ENCODE results near the gene KIF26B. TPM values are rescaled to one million over a fixed set of nuclear protein-coding genes. Genes with fewer than 3 reads are reported as not detected.

Gene KIF26B
- total and polyA plus RNA-seq, 2 experiments from 2014 or later: 0.03 to 0.76 TPM

DNA sequence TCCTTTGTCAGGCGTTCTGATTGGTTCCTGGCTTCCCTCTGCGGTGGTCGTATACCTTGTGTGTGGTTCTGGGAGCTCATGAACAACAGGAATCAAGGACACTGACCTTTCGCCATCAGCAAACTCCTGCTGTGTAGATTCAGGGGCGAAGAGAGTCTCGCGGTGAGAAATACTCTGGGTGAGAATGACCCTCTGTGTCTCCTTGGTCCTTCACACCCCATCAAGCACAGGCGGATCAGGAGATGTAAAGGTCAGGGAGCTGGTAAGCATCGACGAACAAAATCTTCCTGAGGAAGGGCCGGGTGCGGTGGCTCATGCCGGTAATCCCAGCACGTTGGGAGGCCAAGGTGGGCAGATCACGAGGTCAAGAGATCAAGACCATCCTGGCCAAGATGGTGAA lies 207.2 kb downstream of the KIF26B start:
- no peak overlapping the region for H3K27ac ChIP-seq (ENCODE audit: low read depth)
- no peak for ATAC-seq
- no peaks in the 10 kb centered on the region for H3K36me3 Mint-ChIP-seq (ENCODE audit: low read depth)
- H3K27me3 Mint-ChIP-seq (ENCODE audit: insufficient read depth, low read depth, poor library complexity): peaks cover 3% of the 10 kb centered on the region
- no peak overlapping the region for H3K27ac Mint-ChIP-seq
- no peak overlapping the region for H3K4me3 Mint-ChIP-seq
- no peaks in the 10 kb centered on the region for H3K9me2 ChIP-seq (ENCODE audit: insufficient read depth)
- H2AFZ ChIP-seq: no peak overlapping the region
- DNase-seq (ENCODE audit: low spot score): no peak
- H3K36me3 ChIP-seq (ENCODE audit: insufficient read depth): no peaks in the 10 kb centered on the region
- no peak overlapping the region for H3K4me3 ChIP-seq
- H3K79me2 ChIP-seq (replicated peaks; ENCODE audit: insufficient read depth): no peaks in the 10 kb centered on the region
- TF ChIP-seq, protein P1, sequence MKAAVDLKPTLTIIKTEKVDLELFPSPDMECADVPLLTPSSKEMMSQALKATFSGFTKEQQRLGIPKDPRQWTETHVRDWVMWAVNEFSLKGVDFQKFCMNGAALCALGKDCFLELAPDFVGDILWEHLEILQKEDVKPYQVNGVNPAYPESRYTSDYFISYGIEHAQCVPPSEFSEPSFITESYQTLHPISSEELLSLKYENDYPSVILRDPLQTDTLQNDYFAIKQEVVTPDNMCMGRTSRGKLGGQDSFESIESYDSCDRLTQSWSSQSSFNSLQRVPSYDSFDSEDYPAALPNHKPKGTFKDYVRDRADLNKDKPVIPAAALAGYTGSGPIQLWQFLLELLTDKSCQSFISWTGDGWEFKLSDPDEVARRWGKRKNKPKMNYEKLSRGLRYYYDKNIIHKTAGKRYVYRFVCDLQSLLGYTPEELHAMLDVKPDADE (IDR thresholded peaks at IDR 0.05): no peak
- TF ChIP-seq, protein P2, sequence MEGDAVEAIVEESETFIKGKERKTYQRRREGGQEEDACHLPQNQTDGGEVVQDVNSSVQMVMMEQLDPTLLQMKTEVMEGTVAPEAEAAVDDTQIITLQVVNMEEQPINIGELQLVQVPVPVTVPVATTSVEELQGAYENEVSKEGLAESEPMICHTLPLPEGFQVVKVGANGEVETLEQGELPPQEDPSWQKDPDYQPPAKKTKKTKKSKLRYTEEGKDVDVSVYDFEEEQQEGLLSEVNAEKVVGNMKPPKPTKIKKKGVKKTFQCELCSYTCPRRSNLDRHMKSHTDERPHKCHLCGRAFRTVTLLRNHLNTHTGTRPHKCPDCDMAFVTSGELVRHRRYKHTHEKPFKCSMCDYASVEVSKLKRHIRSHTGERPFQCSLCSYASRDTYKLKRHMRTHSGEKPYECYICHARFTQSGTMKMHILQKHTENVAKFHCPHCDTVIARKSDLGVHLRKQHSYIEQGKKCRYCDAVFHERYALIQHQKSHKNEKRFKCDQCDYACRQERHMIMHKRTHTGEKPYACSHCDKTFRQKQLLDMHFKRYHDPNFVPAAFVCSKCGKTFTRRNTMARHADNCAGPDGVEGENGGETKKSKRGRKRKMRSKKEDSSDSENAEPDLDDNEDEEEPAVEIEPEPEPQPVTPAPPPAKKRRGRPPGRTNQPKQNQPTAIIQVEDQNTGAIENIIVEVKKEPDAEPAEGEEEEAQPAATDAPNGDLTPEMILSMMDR (conservative IDR thresholded peaks at IDR 0.05; ENCODE audit: low read depth in 2 of 2): no peak
- no peak for TF ChIP-seq JUNB (IDR thresholded peaks at IDR 0.05; ENCODE audit: unreplicated experiment)
- no peak for TF ChIP-seq EZH2phosphoT487 (IDR thresholded peaks at IDR 0.05; ENCODE audit: unreplicated experiment)
- TF ChIP-seq EZH2 (IDR thresholded peaks at IDR 0.05; ENCODE audit: low read depth, unreplicated experiment): no peak
- peaks cover 3% of the 10 kb centered on the region; the same call in 1 of the 3 replicates for H3K9me3 Mint-ChIP-seq
- no peaks in the 10 kb centered on the region for H4K20me1 ChIP-seq (replicated peaks; ENCODE audit: insufficient read depth)
- H3K4me2 ChIP-seq: no peak overlapping the region
- no peaks in the 10 kb centered on the region for H3K27me3 ChIP-seq (ENCODE audit: insufficient read depth)
- no peaks in the 10 kb centered on the region for H3F3A ChIP-seq (replicated peaks; ENCODE audit: low read depth)
- H3K4me1 ChIP-seq (ENCODE audit: insufficient read depth): no peaks in the 10 kb centered on the region
- no peaks in the 10 kb centered on the region for H3K4me1 Mint-ChIP-seq

DNA sequence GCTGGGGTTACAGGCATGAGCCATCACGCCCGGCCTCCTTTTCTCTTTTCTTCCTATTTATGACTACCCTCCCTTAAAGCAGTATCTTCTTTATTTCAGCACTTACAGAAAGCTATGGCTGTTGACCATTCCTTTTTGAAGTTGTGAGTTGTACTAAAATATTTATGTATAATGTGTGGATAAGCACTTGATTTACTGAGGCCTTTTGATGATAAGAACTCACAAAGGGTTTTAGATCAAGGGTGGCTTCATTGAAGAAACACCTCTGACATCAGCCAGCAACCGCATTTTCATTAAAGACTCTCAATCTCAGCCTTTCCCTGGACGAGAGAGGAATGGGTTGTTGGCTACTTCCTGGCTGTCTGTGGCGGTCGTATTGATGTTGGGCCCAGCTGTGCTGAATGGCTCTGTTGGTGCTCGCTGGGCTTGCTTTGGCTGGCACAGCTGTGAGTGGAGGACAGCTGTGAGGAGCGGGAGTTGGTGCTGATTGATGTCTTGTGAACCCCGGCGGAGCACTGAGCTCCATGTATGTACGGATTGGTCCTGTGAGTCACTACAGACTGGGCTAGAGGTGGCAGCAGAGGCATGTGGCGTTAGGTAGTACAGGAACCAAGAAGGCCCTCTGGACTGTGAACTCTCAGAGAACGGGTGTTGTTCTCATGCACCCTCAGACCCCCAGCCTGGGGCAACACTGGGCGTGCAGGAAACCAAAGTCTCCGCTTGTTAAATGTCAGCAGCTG lies 208.8 kb downstream of the KIF26B start:
- no peak overlapping the region for H3K4me2 ChIP-seq
- no peak overlapping the region for H3K27ac Mint-ChIP-seq

More for the DNA sequence above, 208.8 kb downstream of the KIF26B start:
- no peaks in the 10 kb centered on the region for H3K79me2 ChIP-seq (replicated peaks; ENCODE audit: insufficient read depth)
- H3K4me3 ChIP-seq: no peak overlapping the region
- H3K4me1 ChIP-seq (ENCODE audit: insufficient read depth): no peaks in the 10 kb centered on the region
- Mint-ChIP-seq H3K4me1 (no peaks in the 10 kb centered on the region), H3K27me3 (ENCODE audit: insufficient read depth, low read depth, poor library complexity) (peaks cover 3% of the 10 kb centered on the region), H3K4me3 (no peak overlapping the region), H3K9me3 (peaks cover 3% of the 10 kb centered on the region; the same call in 1 of the 3 replicates), H3K36me3 (ENCODE audit: low read depth) (no peaks in the 10 kb centered on the region)
- no peaks in the 10 kb centered on the region for H3K27me3 ChIP-seq (ENCODE audit: insufficient read depth)
- H3K27ac ChIP-seq (ENCODE audit: low read depth): no peak overlapping the region
- no peaks in the 10 kb centered on the region for H3K36me3 ChIP-seq (ENCODE audit: insufficient read depth)
- H3F3A ChIP-seq (replicated peaks; ENCODE audit: low read depth): no peaks in the 10 kb centered on the region
- no peak for DNase-seq (ENCODE audit: low spot score)
- no peak; the same call in 2 of the 3 replicates for ATAC-seq
- no peaks in the 10 kb centered on the region for H4K20me1 ChIP-seq (replicated peaks; ENCODE audit: insufficient read depth)
- H2AFZ ChIP-seq: no peak overlapping the region
- 0 out of 2 replicates have a peak, but pooled peaks cover 1% of the 10 kb centered on the region for H3K9me2 ChIP-seq (ENCODE audit: insufficient read depth)
- TF ChIP-seq, protein P2 (conservative IDR thresholded peaks at IDR 0.05; ENCODE audit: low read depth in 2 of 2): 0 out of 4 replicates have a peak, but pooled peaks of 1 of the 2 experiments have one; percentile 17
- no peak for TF ChIP-seq POLR2AphosphoS5 (IDR thresholded peaks at IDR 0.05; ENCODE audit: low read depth)
- TF ChIP-seq, protein P3, sequence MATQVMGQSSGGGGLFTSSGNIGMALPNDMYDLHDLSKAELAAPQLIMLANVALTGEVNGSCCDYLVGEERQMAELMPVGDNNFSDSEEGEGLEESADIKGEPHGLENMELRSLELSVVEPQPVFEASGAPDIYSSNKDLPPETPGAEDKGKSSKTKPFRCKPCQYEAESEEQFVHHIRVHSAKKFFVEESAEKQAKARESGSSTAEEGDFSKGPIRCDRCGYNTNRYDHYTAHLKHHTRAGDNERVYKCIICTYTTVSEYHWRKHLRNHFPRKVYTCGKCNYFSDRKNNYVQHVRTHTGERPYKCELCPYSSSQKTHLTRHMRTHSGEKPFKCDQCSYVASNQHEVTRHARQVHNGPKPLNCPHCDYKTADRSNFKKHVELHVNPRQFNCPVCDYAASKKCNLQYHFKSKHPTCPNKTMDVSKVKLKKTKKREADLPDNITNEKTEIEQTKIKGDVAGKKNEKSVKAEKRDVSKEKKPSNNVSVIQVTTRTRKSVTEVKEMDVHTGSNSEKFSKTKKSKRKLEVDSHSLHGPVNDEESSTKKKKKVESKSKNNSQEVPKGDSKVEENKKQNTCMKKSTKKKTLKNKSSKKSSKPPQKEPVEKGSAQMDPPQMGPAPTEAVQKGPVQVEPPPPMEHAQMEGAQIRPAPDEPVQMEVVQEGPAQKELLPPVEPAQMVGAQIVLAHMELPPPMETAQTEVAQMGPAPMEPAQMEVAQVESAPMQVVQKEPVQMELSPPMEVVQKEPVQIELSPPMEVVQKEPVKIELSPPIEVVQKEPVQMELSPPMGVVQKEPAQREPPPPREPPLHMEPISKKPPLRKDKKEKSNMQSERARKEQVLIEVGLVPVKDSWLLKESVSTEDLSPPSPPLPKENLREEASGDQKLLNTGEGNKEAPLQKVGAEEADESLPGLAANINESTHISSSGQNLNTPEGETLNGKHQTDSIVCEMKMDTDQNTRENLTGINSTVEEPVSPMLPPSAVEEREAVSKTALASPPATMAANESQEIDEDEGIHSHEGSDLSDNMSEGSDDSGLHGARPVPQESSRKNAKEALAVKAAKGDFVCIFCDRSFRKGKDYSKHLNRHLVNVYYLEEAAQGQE (IDR thresholded peaks at IDR 0.05; ENCODE audit: unreplicated experiment): no peak
- TF ChIP-seq, protein P1 (IDR thresholded peaks at IDR 0.05): no peak
